HG03442 (cell line): ENCODE measurements around the gene ADGRL3.
"Not testable (repeated sequence)": the region's sequence is repeated elsewhere in the genome, so short reads cannot be mapped to it uniquely, and the experiment has no call there.

Experiments used
- ATAC-seq: cut with Tn5 transposase; IDR thresholded peaks from one replicate; pipeline ENCODE4 v1.9.1; 2021; ENCODE audit warnings: mild to moderate bottlenecking, moderate library complexity; ENCODE audit not compliant: unreplicated experiment

ADGRL3 gene

DNA sequence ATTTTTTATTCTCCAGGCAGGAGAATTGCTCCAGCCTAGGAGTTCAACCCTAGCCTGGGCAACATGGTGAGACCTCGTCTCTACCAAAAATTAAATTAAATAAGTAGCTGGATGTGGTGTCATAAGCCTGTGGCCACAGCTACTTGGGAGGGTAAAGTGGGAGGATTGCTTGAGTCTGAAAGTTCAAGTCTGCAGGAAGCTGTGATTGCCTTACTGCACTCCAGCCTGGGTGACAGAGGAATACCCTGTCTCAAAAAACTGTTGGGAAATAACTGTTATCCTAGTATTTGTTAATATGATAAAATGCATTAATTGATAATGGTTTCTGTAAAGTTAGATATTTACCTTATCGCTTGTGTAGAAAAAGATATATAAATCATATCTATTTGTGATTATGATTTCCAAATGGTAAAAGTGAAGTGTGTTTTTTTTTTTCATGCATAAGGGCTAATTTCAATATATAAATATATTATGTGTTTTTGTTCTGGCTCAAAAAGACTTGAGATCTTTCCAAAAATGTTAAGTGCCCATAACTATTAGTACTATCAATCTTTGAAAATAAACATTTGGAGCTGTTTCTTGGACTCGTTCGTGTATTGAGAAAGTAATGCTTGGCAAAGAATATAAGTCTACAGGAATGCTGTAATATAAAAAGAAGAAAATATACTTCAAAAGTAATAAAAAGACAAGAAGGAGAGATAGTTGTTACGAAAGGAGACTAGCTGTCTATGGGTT is 396.6 kb downstream of the ADGRL3 start:
- ATAC-seq, result no peak

- no peak for ATAC-seq
Observed at GRCh38 chr4:61603086-61603485, 403.0 kb downstream of the ADGRL3 start.

- no peak for ATAC-seq
Observed at GRCh38 chr4:61604054-61604453, 403.9 kb downstream of the ADGRL3 start.

DNA sequence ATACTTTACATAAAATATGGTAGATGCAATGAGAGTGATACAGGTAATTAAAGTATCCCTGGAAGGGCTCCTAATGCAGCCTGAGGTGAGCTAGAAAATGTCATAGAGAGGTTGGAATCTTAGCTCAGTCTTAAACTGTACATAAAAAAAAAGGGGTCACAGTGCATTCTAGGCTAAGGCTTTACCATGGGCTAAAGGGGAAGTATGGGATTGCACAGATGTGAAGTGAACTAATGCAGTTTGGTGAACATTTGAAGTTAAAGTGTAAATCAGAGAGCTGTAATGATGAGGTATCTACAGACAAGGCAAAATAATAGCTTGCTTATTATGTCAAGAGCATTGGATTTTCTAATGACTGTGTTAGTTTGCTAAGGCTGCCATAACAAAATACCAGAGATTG is 405.9 kb downstream of the ADGRL3 start:
- ATAC-seq, result no peak

GRCh38 chr4:61614231-61614630 is 414.1 kb downstream of the ADGRL3 start:
- ATAC-seq, result no peak

GRCh38 chr4:61619528-61619927 is 419.4 kb downstream of the ADGRL3 start:
- ATAC-seq, result no peak

- no peak for ATAC-seq
Observed at GRCh38 chr4:61628282-61628681, 428.2 kb downstream of the ADGRL3 start.

DNA sequence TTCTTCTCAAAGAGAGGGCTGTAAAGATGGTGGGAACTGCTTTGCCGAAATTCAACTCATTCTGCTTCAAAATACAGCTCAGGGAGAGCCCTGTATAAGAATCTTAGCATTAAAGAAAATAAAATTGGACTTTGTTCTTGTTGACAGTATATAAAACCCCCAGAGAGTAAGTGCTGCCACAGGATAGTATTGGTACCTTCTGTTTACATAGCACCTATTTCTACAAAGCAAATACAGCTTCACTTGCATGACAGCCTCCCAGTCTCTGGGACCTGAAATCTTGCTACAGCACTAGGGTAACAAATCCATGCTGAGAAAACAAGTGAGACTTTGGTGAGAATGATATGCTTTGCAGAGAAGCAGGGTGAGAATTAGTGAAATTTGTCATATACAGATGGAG is 428.6 kb downstream of the ADGRL3 start:
- ATAC-seq, result no peak

DNA sequence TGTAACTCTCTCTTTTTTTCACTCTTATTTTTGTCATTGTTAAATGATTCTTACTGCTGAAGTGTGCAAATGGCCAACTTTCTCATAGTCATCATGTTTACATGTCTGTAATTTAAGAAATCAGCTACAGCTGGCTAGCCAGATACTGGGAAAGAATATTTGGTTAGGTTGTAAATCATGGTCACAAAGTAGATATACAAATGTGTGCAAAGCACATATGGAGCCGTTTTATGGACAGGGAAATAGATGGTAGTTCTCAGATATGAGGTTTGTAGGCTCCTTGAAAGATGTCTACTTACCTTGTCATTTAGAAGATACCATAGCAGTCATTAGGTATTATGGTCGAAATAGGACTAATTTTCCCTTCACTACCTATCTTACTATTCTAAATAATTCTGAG is 430.4 kb downstream of the ADGRL3 start:
- ATAC-seq, result no peak

- ATAC-seq, result no peak
Observed at GRCh38 chr4:61638591-61638990, 438.5 kb downstream of the ADGRL3 start.

GRCh38 chr4:61646746-61647350 is 446.7 kb downstream of the ADGRL3 start:
- not testable (repeated sequence) for ATAC-seq

DNA sequence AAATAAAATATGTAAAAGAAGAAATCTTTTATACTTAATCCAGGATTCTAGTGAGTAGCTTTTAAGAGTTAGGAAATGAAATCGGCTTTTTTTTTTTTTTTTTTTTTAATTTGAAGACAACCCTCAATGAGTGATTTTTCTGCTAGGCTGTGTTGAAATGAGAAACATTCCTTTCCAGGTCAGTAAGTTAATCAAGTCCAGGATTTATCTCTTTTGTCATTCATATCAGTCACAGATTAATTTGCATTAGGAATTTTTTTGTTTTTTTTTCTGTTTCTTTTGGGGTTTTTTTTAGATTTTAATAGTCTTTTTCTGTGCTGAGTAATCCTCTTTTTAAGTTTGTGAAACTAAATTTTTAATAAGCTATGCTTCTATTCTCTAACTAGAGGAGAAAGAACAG is 448.1 kb downstream of the ADGRL3 start:
- ATAC-seq, result no peak

DNA sequence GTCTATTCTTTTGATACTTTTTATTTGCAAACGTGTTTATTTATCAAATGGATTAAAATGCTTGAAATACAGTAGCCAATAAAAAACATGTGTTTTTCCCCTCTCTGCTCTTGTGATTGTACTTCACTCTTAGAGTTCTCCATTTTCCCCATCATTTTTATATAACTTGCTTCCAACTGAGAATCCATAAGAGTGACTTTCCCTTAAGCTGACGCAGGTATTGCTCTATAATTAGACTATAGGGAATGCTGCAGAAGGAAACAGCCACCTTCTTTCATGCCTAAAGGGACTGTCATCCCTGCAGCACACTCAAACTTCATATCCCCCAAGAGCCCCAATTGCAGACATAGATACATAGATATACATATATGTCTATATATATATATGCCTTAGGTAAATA is 456.9 kb downstream of the ADGRL3 start:
- no peak for ATAC-seq

- ATAC-seq, result no peak
Observed at GRCh38 chr4:61661960-61662359, 461.8 kb downstream of the ADGRL3 start.

DNA sequence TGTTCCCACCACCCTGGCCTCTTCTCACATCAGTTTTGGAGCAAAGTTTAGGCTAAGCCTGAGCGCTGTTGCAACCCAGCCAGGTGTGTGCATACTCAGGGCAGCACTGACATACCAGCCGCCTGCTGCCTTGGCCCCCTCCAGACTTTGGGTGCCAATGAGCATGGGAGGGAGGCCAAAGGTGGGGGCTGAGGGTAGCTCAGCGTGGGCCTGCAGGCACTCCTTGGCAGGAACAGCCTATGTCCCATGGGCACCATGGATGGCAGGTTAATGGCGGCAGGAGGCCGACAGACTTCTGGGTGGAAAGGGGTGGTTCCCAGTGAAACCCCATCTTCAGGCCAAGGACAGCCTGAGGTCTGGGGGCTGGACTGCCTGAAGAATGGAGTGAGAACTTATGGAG is 462.2 kb downstream of the ADGRL3 start:
- no peak for ATAC-seq

GRCh38 chr4:61663310-61663709 is 463.2 kb downstream of the ADGRL3 start:
- no peak for ATAC-seq

DNA sequence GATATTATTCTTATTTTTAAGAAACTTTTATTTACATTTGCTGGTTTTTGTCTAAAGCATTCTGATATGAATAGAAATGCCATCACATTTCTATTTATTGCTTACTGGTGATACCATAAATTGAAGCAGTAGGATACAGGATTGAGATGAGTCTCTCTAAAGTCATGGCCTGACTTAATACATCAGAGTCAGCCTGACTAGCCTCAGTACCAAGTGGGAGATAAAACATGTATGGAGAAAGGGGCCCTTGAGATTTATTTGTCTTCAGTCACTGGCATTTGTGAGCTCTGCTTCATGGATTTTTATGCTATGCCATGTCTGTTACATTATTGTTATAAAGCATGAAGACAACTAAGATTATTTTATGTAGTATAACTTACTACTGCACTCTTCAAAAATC is 465.5 kb downstream of the ADGRL3 start:
- ATAC-seq, result no peak

DNA sequence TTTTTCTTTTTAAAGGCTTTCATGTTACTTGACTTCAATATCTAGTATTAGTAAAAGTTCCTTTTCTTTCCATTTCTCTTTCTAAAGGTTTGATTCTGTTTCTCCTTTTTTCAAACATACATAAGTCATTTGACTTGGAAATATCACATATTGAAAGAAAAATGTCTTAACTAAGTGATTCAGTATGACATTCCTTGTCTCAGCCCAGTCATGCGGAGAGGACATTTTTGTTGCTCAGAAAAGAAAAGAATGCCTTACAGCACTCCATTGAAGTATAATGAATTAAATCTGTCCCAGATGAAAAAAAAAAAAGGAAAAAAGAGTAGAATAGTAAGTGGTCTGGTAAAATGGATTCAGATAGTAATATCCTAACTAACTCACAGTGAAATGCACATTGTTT is 466.1 kb downstream of the ADGRL3 start:
- no peak for ATAC-seq

DNA sequence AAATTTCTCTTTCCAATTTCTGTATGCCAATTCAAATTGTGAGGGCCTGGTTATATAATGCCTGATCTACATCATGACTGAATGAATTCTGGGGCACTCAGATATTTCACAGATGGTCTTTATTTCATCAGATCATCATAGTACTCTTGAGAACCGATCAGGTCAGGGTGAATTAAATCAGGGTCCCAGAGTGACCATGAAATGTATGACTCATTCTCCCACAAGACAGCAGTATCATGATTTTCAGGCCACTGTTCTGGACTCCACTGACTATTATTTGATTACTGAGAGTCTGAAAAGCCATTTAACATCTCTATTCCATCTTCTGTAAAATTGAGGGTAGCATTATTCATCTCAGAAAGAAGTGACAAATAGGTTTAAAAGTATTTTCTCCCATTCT is 471.5 kb downstream of the ADGRL3 start:
- no peak for ATAC-seq

- ATAC-seq, result no peak
Observed at GRCh38 chr4:61675464-61675863, 475.3 kb downstream of the ADGRL3 start.

DNA sequence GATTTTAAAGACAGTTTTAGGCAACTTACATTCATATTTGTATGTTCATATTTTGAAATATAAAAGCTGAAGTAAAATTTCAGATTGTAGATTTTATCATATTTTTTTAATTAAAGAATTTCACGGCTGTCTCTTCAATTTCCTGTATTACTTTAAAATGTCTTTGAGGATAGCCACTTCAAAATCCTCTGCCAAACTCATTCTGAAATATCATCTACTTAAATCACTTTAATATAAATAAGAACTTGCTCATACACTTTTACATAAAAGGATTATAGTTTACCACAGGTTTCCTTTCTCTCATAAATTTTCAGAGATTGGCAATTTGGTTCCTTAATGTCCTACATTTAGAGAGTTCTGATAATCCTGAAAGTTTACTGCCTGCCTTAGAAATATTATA is 478.2 kb downstream of the ADGRL3 start:
- ATAC-seq, result no peak

DNA sequence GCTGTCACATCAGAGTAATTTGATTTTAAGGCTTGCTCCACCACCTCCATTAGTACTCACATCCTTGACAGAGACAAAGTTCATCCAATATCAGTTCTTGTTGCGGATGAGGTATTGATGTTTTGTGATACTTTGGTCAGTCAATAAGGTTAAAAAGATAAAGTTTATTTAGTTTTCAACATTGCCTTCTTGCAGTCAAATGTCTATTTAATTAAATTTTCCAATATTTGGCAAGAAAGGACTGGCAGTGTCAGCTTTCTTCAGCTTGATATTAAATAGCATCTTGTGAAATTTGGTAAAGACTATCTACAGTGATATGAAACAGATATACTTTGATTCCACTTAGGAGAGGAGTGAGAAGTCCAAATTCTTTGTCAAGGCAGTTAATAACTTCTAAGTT is 493.4 kb downstream of the ADGRL3 start:
- no peak for ATAC-seq

DNA sequence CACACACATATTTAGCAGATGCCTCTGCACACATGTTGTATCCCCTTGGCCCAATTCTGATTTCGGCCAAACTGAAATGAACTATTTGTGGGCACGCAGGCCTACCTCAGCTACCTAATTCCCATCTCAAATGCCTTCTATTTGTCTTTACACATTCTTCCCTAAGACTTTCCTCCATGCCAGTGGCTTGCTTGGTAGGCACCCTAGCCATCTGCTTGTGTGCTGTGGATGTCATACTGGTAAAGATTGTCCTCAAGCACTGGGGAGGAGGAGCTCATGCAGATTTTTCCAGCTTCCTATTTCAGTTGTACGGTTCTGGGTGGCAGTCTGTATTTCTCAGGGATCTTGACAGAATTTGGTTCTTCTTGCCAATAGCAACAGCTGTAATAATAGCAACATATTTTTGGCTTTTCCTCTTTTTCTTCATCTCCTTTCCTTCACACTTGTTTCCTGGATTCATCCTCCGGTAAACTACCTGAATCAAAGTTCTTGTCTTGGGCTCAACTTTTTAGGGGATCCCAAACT is 514.3 kb downstream of the ADGRL3 start:
- ATAC-seq, result no peak
